IMR-90 (cell line): ENCODE results near the gene LILRB2. TPM values are rescaled to one million over a fixed set of nuclear protein-coding genes. Genes with fewer than 3 reads are reported as not detected.
"Not testable (repeated sequence)": the region's sequence is repeated elsewhere in the genome, so short reads cannot be mapped to it uniquely, and the experiment has no call there.

Experiments
- ATAC-seq: fragments of 200-7000 bp; cut with Tn5 transposase; 2 replicates; pipeline ENCODE4 v1.9.1; 2020; ENCODE audit warnings: low read depth, mild to moderate bottlenecking, moderate library complexity
- BruUV-seq: library from RNA; stranded (reverse); fragments of 400-500 nt; replicated peaks from 2 replicates; lab custom pipeline; 2021; lab: Mats Ljungman, UMichigan
- CTCF ChIA-PET: fragments of 300-600 bp; formaldehyde crosslinking; extraction: SDS; loops from one replicate; lab custom pipeline; 2021; ENCODE audit warnings: antibody characterized with exemption; lab: Yijun Ruan, JAX
- POLR2A ChIA-PET: fragments of 300-600 bp; sonication (Branson Sonifier 250); formaldehyde crosslinking; loops from one replicate; lab custom pipeline; 2022; ENCODE audit warnings: antibody characterized with exemption; ENCODE audit not compliant: unreplicated experiment; lab: Charles Lee
- DNase-seq: peaks from one replicate; pipeline ENCODE4 v3.0.0; 2013
- H2AFZ ChIP-seq: replicated peaks from 2 replicates; pipeline ENCODE3; 2013; ENCODE audit warnings: low read length, mild to moderate bottlenecking; ENCODE audit not compliant: poor library complexity
- H2AK5ac ChIP-seq: 2 replicates; pipeline ENCODE4 v1.6.1; 2013; ENCODE audit warnings: low read depth, low read length, inconsistent platforms
- H2AK9ac ChIP-seq: replicated peaks from 2 replicates; pipeline ENCODE3; 2013; ENCODE audit warnings: mild to moderate bottlenecking, low read depth, low read length, moderate library complexity; ENCODE audit not compliant: poor library complexity
- H2BK120ac ChIP-seq: 2 replicates; pipeline ENCODE4 v1.6.1; 2013; ENCODE audit warnings: low read depth, low read length, inconsistent platforms
- H2BK15ac ChIP-seq: 3 replicates; pipeline ENCODE4 v1.6.1; 2013; ENCODE audit warnings: low read depth, low read length, inconsistent platforms
- H2BK20ac ChIP-seq: 2 replicates; pipeline ENCODE4 v1.6.1; 2013; ENCODE audit warnings: low read depth, mild to moderate bottlenecking, inconsistent platforms, low read length, moderate library complexity
- H2BK5ac ChIP-seq: 2 replicates; pipeline ENCODE4 v1.6.1; 2013; ENCODE audit warnings: mild to moderate bottlenecking, low read depth, low read length, inconsistent platforms; ENCODE audit not compliant: poor library complexity, severe bottlenecking
- H3K14ac ChIP-seq: replicated peaks from 2 replicates; pipeline ENCODE4 v1.6.1; 2013; ENCODE audit warnings: low read depth, low read length, inconsistent platforms
- H3K18ac ChIP-seq: 2 replicates; pipeline ENCODE4 v1.6.1; 2013; ENCODE audit warnings: low read depth, low read length, control low read depth
- H3K23ac ChIP-seq: 2 replicates; pipeline ENCODE4 v1.6.1; 2013; ENCODE audit warnings: low read depth, low read length, inconsistent platforms
- H3K27ac ChIP-seq: 2 replicates; pipeline ENCODE4 v1.5.1; 2013; ENCODE audit warnings: mild to moderate bottlenecking, control low read depth, low read length; ENCODE audit not compliant: insufficient read depth
- H3K27me3 ChIP-seq: 2 replicates; pipeline ENCODE4 v1.6.1; 2013; ENCODE audit warnings: low read length; ENCODE audit not compliant: control insufficient read depth, insufficient read depth
- H3K36me3 ChIP-seq: 2 replicates; pipeline ENCODE4 v1.6.1; 2013; ENCODE audit warnings: low read length, mixed read lengths; ENCODE audit not compliant: control insufficient read depth, insufficient read depth
- H3K4ac ChIP-seq: 2 replicates; pipeline ENCODE4 v1.6.1; 2013; ENCODE audit warnings: low read depth, low read length, inconsistent platforms
- H3K4me1 ChIP-seq: 2 replicates; pipeline ENCODE4 v1.6.1; 2013; ENCODE audit warnings: low read length, mixed read lengths; ENCODE audit not compliant: control insufficient read depth, insufficient read depth
- H3K4me2 ChIP-seq: 2 replicates; pipeline ENCODE4 v1.6.1; 2013; ENCODE audit warnings: low read depth, mild to moderate bottlenecking, control low read depth, low read length, moderate library complexity
- H3K4me3 ChIP-seq: 2 replicates; pipeline ENCODE4 v1.5.1; 2013; ENCODE audit warnings: low read depth, mild to moderate bottlenecking, control low read depth, low read length, moderate library complexity; ENCODE audit not compliant: insufficient read depth
- H3K56ac ChIP-seq: 2 replicates; pipeline ENCODE4 v1.6.1; 2013; ENCODE audit warnings: low read length, inconsistent platforms; ENCODE audit not compliant: insufficient read depth; ENCODE audit errors: extremely low read depth
- H3K79me1 ChIP-seq, 2 experiments: 2 replicates each; pipeline ENCODE4 v1.6.1; 2013; ENCODE audit warnings: low read length in 2 of 2, inconsistent platforms in 1 of 2, low read depth in 1 of 2
- H3K9ac ChIP-seq: 2 replicates; pipeline ENCODE4 v1.6.1; 2013; ENCODE audit warnings: low read depth, low read length, control low read depth
- H3K9me1 ChIP-seq: 2 replicates; pipeline ENCODE4 v1.6.1; 2013; ENCODE audit warnings: low read length, inconsistent platforms; ENCODE audit not compliant: insufficient read depth
- H3K9me3 ChIP-seq: 2 replicates; pipeline ENCODE4 v1.6.1; 2013; ENCODE audit warnings: low read length; ENCODE audit not compliant: control insufficient read depth, insufficient read depth
- H4K20me1 ChIP-seq: 2 replicates; pipeline ENCODE4 v1.6.1; 2013; ENCODE audit warnings: low read length, inconsistent platforms; ENCODE audit not compliant: insufficient read depth
- H4K5ac ChIP-seq: 2 replicates; pipeline ENCODE4 v1.6.1; 2013; ENCODE audit warnings: mild to moderate bottlenecking, low read depth, low read length, control low read depth
- H4K8ac ChIP-seq, 2 experiments: 2 replicates each; pipeline ENCODE4 v1.6.1; 2013; ENCODE audit warnings: low read depth in 2 of 2, low read length in 2 of 2, control low read depth in 1 of 2, inconsistent platforms in 1 of 2
- H4K91ac ChIP-seq: 2 replicates; pipeline ENCODE4 v1.6.1; 2013; ENCODE audit warnings: low read depth, low read length, inconsistent platforms; ENCODE audit not compliant: insufficient read depth
- whole genome bisulfite sequencing, 2 experiments: methylation state at CpG; one replicate each; pipeline versions ENCODE4 v1.1.5 to v1.1.7; 2013; ENCODE audit warnings: missing lambda C conversion rate in 2 of 2; ENCODE audit not compliant: insufficient read length in 1 of 2; ENCODE audit errors: extremely low coverage in 2 of 2; 5-methylcytosine and 5-hydroxymethylcytosine counted together
- dilution Hi-C: fragments of 300-500 bp; cut with HindIII; formaldehyde crosslinking; loops from one replicate; pipeline ENCODE4 v1.14.3; 2018; ENCODE audit warnings: low sequenced_read_pairs; ENCODE audit not compliant: unreplicated experiment
- in situ Hi-C: fragments of 300-500 bp; cut with MboI; formaldehyde crosslinking; loops from 3 replicates; pipeline ENCODE4 v1.14.3; 2019; ENCODE audit warnings: low sequenced_read_pairs, inconsistent platforms, mixed read lengths
- intact Hi-C: fragments of 100-400 bp; cut with micrococcal nuclease; formaldehyde crosslinking; loops from 2 replicates; pipeline ENCODE4 v1.10.0; 2022
- polyA plus RNA-seq, 3 experiments: library from polyadenylated mRNA; depleted of rRNA; stranded (reverse); fragments of >200 nt; gene quantifications; 2 replicates each; pipeline ENCODE4 v1.2.3, GENCODE V29; 2012; ENCODE audit warnings: low replicate concordance in 1 of 3
- total RNA-seq: library from RNA; depleted of rRNA; stranded (reverse); fragments of >200 nt; gene quantifications from 2 replicates; pipeline ENCODE4 v1.2.3, GENCODE V29; 2012

LILRB2 gene
- total and polyA plus RNA-seq, 2 of the 4 experiments (the other 2 are of a cell fraction), result not detected

DNA sequence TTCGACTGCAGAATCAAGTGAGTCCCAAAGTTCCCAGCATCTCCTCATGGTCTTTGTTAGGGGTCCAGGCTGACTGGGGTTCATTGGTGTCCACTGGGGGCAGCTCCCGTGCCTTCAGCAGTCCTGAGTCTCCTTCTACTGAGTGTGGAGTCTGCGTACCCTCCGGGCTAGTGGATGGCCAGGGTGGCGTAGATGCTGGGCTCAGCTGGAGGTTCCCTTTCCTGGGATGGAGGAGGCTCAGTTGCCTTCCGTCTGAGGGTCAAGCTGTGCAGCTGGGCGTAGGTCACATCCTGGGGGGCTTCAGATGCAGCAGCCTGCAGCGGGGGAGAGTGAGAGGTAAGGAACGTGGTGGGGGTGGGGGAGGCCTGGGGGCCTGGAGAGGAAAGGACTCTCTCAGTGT, 6.4 kb downstream of the LILRB2 start:
- in situ Hi-C loops, H3K23ac ChIP-seq, H2BK20ac ChIP-seq, H4K91ac ChIP-seq, H4K8ac ChIP-seq, BruUV-seq, H3K9me3 ChIP-seq, H3K4ac ChIP-seq, H3K27ac ChIP-seq, CTCF ChIA-PET, H3K9ac ChIP-seq, DNase-seq, dilution Hi-C loops, H4K5ac ChIP-seq, H3K36me3 ChIP-seq, H3K79me1 ChIP-seq, H3K9me1 ChIP-seq, H2BK5ac ChIP-seq, H2AK5ac ChIP-seq, H2AK9ac ChIP-seq, H3K4me3 ChIP-seq, H2BK15ac ChIP-seq, H3K14ac ChIP-seq, ATAC-seq, H2BK120ac ChIP-seq, H2AFZ ChIP-seq, H3K56ac ChIP-seq, intact Hi-C loops, POLR2A ChIA-PET, H3K27me3 ChIP-seq, H3K4me1 ChIP-seq, H3K4me2 ChIP-seq, H3K18ac ChIP-seq, H4K20me1 ChIP-seq: not testable (repeated sequence)
- no CpG with 5 or more reads among the region's 9 CpGs for whole genome bisulfite sequencing, 2 experiments
